ENCODE measurements around the gene SPTBN4.

The SPTBN4 gene

GRCh38 chr19:40420766-40421765, 45.7 kb upstream of the SPTBN4 start:
- in situ Hi-C loops (cut with HindIII; ENCODE audit: low sequenced_read_pairs) = no loop called here
- peak; percentile 72 for DNase-seq (ENCODE audit: low read depth)
- peak overlapping the region; percentile 58 for H3K4me3 ChIP-seq (ENCODE audit: low read depth, low read length)
- TF ChIP-seq CTCF (IDR thresholded peaks at IDR 0.05; ENCODE audit: low read depth, low read length, missing control alignments) = peak; percentile 99

- DNase-seq (ENCODE audit: low read depth) = no peak
- TF ChIP-seq CTCF (IDR thresholded peaks at IDR 0.05; ENCODE audit: low read depth, low read length, missing control alignments) = no peak
- in situ Hi-C loops (cut with HindIII; ENCODE audit: low sequenced_read_pairs) = no loop called here
- no peak overlapping the region for H3K4me3 ChIP-seq (ENCODE audit: low read depth, low read length)
Observed at GRCh38 chr19:40421993-40422747, 44.6 kb upstream of the SPTBN4 start.

- no peak for TF ChIP-seq CTCF (IDR thresholded peaks at IDR 0.05; ENCODE audit: low read depth, low read length, missing control alignments)
- H3K4me3 ChIP-seq (ENCODE audit: low read depth, low read length) = no peak overlapping the region
- no peak for DNase-seq (ENCODE audit: low read depth)
- in situ Hi-C loops (cut with HindIII; ENCODE audit: low sequenced_read_pairs) = no loop called here
Observed at GRCh38 chr19:40422748-40423566, 43.8 kb upstream of the SPTBN4 start.

GRCh38 chr19:40423938-40424337, 42.9 kb upstream of the SPTBN4 start:
- peak overlapping the region; percentile 89 for H3K4me3 ChIP-seq (ENCODE audit: low read depth, low read length)
- DNase-seq (ENCODE audit: low read depth) = no peak
- in situ Hi-C loops (cut with HindIII; ENCODE audit: low sequenced_read_pairs) = no loop called here
- no peak for TF ChIP-seq CTCF (IDR thresholded peaks at IDR 0.05; ENCODE audit: low read depth, low read length, missing control alignments)

- no peak for TF ChIP-seq CTCF (IDR thresholded peaks at IDR 0.05; ENCODE audit: low read depth, low read length, missing control alignments)
- H3K4me3 ChIP-seq (ENCODE audit: low read depth, low read length) = peak overlapping the region; percentile 89
- DNase-seq (ENCODE audit: low read depth) = no peak
- in situ Hi-C loops (cut with HindIII; ENCODE audit: low sequenced_read_pairs) = no loop called here
Observed at GRCh38 chr19:40424637-40425449, 42.0 kb upstream of the SPTBN4 start.

All from astrocyte of the cerebellum (primary cell).